ENCODE measurements around the gene SKIDA1.
A peak's percentile ranks its signal among the peaks of the same experiment; 100 is the strongest.

The SKIDA1 gene

GRCh38 chr10:21519941-21520436 is 5.5 kb downstream of the SKIDA1 start:
- Histone ChIP-seq H4K8ac (ENCODE audit: low read depth, low read length) (peak overlapping the region; percentile 100), H2BK15ac (replicated peaks; ENCODE audit: low read depth) (peak overlapping the region; percentile 8), H4K5ac (ENCODE audit: low read length) (no peak overlapping the region), H3K18ac (ENCODE audit: low read length) (peak overlapping the region; percentile 96), H2AK5ac (ENCODE audit: low read length) (no peak overlapping the region), H3K23ac (ENCODE audit: low read length) (no peak overlapping the region), H3K27me3 (ENCODE audit: insufficient read depth, low read length, poor library complexity) (no peaks in the 10 kb centered on the region), H3K79me1 (ENCODE audit: low read length) (no peaks in the 10 kb centered on the region), H3K4me1 (ENCODE audit: control insufficient read depth, low read depth, low read length) (peaks cover 15% of the 10 kb centered on the region), H3K4ac (ENCODE audit: low read depth, low read length) (peak overlapping the region; percentile 36), H3K36me3 (ENCODE audit: control insufficient read depth, insufficient read depth, low read length) (no peaks in the 10 kb centered on the region), H3K56ac (ENCODE audit: low read length) (peak overlapping the region; percentile 63), H2BK120ac (ENCODE audit: low read depth, low read length) (no peak overlapping the region), H3K79me2 (ENCODE audit: control insufficient read depth, insufficient read depth, low read length) (peaks cover 20% of the 10 kb centered on the region), H3K9ac (ENCODE audit: low read length) (peak overlapping the region; percentile 69), H3K4me3 (ENCODE audit: low read length) (no peak overlapping the region), H3K4me2 (ENCODE audit: low read length) (peak overlapping the region; percentile 41), H2BK5ac (ENCODE audit: low read length) (no peak overlapping the region), H3K27ac (ENCODE audit: low read depth, low read length) (no peak overlapping the region)
- DNase-seq, result peak; percentile 58
- WGBS (ENCODE audit: extremely low coverage, insufficient coverage, low lambda C conversion rate), result no CpG with 5 or more reads among the region's 12 CpGs

GRCh38 chr10:21519397-21519933 is 6.0 kb downstream of the SKIDA1 start:
- Histone ChIP-seq H3K4me2 (ENCODE audit: low read length) (peak overlapping the region; percentile 59), H2BK120ac (ENCODE audit: low read depth, low read length) (no peak overlapping the region), H3K79me1 (ENCODE audit: low read length) (no peaks in the 10 kb centered on the region), H3K23ac (ENCODE audit: low read length) (no peak overlapping the region), H3K56ac (ENCODE audit: low read length) (peak overlapping the region; percentile 88), H3K18ac (ENCODE audit: low read length) (peak overlapping the region; percentile 96), H3K4ac (ENCODE audit: low read depth, low read length) (no peak overlapping the region), H3K4me3 (ENCODE audit: low read length) (no peak overlapping the region), H3K36me3 (ENCODE audit: control insufficient read depth, insufficient read depth, low read length) (no peaks in the 10 kb centered on the region), H3K9ac (ENCODE audit: low read length) (peak overlapping the region; percentile 69), H4K5ac (ENCODE audit: low read length) (no peak overlapping the region), H2BK15ac (replicated peaks; ENCODE audit: low read depth) (no peak overlapping the region), H3K4me1 (ENCODE audit: control insufficient read depth, low read depth, low read length) (peaks cover 15% of the 10 kb centered on the region), H2AK5ac (ENCODE audit: low read length) (no peak overlapping the region), H3K79me2 (ENCODE audit: control insufficient read depth, insufficient read depth, low read length) (peaks cover 20% of the 10 kb centered on the region), H3K27me3 (ENCODE audit: insufficient read depth, low read length, poor library complexity) (no peaks in the 10 kb centered on the region), H3K27ac (ENCODE audit: low read depth, low read length) (peak overlapping the region; percentile 33), H4K8ac (ENCODE audit: low read depth, low read length) (peak overlapping the region; percentile 100), H2BK5ac (ENCODE audit: low read length) (no peak overlapping the region)
- no CpG with 5 or more reads among the region's 11 CpGs for WGBS (ENCODE audit: extremely low coverage, insufficient coverage, low lambda C conversion rate)
- no peak for DNase-seq

- H3K18ac ChIP-seq (ENCODE audit: low read length), result peak overlapping the region; percentile 87
- no peak overlapping the region for H2BK5ac ChIP-seq (ENCODE audit: low read length)
- no peak overlapping the region for H4K8ac ChIP-seq (ENCODE audit: low read depth, low read length)
- peak; percentile 44 for DNase-seq
- H3K36me3 ChIP-seq (ENCODE audit: control insufficient read depth, insufficient read depth, low read length), result no peaks in the 10 kb centered on the region
- WGBS (ENCODE audit: extremely low coverage, insufficient coverage, low lambda C conversion rate), result no CpG with 5 or more reads among the region's 16 CpGs
- H3K23ac ChIP-seq (ENCODE audit: low read length), result no peak overlapping the region
- H3K9ac ChIP-seq (ENCODE audit: low read length), result peak overlapping the region; percentile 69
- peak overlapping the region; percentile 59 for H3K4me2 ChIP-seq (ENCODE audit: low read length)
- H4K5ac ChIP-seq (ENCODE audit: low read length), result no peak overlapping the region
- peak overlapping the region; percentile 30 for H3K4me3 ChIP-seq (ENCODE audit: low read length)
- peak overlapping the region; percentile 88 for H3K56ac ChIP-seq (ENCODE audit: low read length)
- H2BK15ac ChIP-seq (replicated peaks; ENCODE audit: low read depth), result no peak overlapping the region
- peak overlapping the region; percentile 33 for H3K27ac ChIP-seq (ENCODE audit: low read depth, low read length)
- H2AK5ac ChIP-seq (ENCODE audit: low read length), result no peak overlapping the region
- H3K79me2 ChIP-seq (ENCODE audit: control insufficient read depth, insufficient read depth, low read length), result peaks cover 21% of the 10 kb centered on the region
- peaks cover 15% of the 10 kb centered on the region for H3K4me1 ChIP-seq (ENCODE audit: control insufficient read depth, low read depth, low read length)
- H3K79me1 ChIP-seq (ENCODE audit: low read length), result no peaks in the 10 kb centered on the region
- no peak overlapping the region for H3K4ac ChIP-seq (ENCODE audit: low read depth, low read length)
- H2BK120ac ChIP-seq (ENCODE audit: low read depth, low read length), result peak overlapping the region; percentile 78
- H3K27me3 ChIP-seq (ENCODE audit: insufficient read depth, low read length, poor library complexity), result no peaks in the 10 kb centered on the region
Measured at GRCh38 chr10:21518641-21519396, 6.7 kb downstream of the SKIDA1 start.

- Histone ChIP-seq H4K5ac (ENCODE audit: low read length) (no peak overlapping the region), H3K4me1 (ENCODE audit: control insufficient read depth, low read depth, low read length) (peaks cover 13% of the 10 kb centered on the region), H3K27ac (ENCODE audit: low read depth, low read length) (peak overlapping the region; percentile 86), H3K23ac (ENCODE audit: low read length) (no peak overlapping the region), H3K4me3 (ENCODE audit: low read length) (peak overlapping the region; percentile 68), H3K36me3 (ENCODE audit: control insufficient read depth, insufficient read depth, low read length) (no peaks in the 10 kb centered on the region), H2AK5ac (ENCODE audit: low read length) (no peak overlapping the region), H4K8ac (ENCODE audit: low read depth, low read length) (no peak overlapping the region), H3K9ac (ENCODE audit: low read length) (peak overlapping the region; percentile 95), H3K27me3 (ENCODE audit: insufficient read depth, low read length, poor library complexity) (no peaks in the 10 kb centered on the region), H2BK5ac (ENCODE audit: low read length) (no peak overlapping the region), H3K79me1 (ENCODE audit: low read length) (no peaks in the 10 kb centered on the region), H3K18ac (ENCODE audit: low read length) (peak overlapping the region; percentile 89), H2BK120ac (ENCODE audit: low read depth, low read length) (no peak overlapping the region), H3K56ac (ENCODE audit: low read length) (peak overlapping the region; percentile 97), H3K4ac (ENCODE audit: low read depth, low read length) (no peak overlapping the region), H3K4me2 (ENCODE audit: low read length) (peak overlapping the region; percentile 88), H2BK15ac (replicated peaks; ENCODE audit: low read depth) (no peak overlapping the region), H3K79me2 (ENCODE audit: control insufficient read depth, insufficient read depth, low read length) (peaks cover 23% of the 10 kb centered on the region)
- WGBS (ENCODE audit: extremely low coverage, insufficient coverage, low lambda C conversion rate), result no CpG with 5 or more reads among the region's 13 CpGs
- DNase-seq, result peak; percentile 45
Measured at GRCh38 chr10:21518149-21518640, 7.3 kb downstream of the SKIDA1 start.

- peaks cover 23% of the 10 kb centered on the region for H3K79me2 ChIP-seq (ENCODE audit: control insufficient read depth, insufficient read depth, low read length)
- no peak overlapping the region for H2AK5ac ChIP-seq (ENCODE audit: low read length)
- H2BK15ac ChIP-seq (replicated peaks; ENCODE audit: low read depth), result no peak overlapping the region
- no peaks in the 10 kb centered on the region for H3K36me3 ChIP-seq (ENCODE audit: control insufficient read depth, insufficient read depth, low read length)
- no peak overlapping the region for H4K8ac ChIP-seq (ENCODE audit: low read depth, low read length)
- H3K18ac ChIP-seq (ENCODE audit: low read length), result peak overlapping the region; percentile 89
- peak overlapping the region; percentile 90 for H2BK5ac ChIP-seq (ENCODE audit: low read length)
- H3K4me1 ChIP-seq (ENCODE audit: control insufficient read depth, low read depth, low read length), result peaks cover 11% of the 10 kb centered on the region
- no CpG with 5 or more reads among the region's 73 CpGs for WGBS (ENCODE audit: extremely low coverage, insufficient coverage, low lambda C conversion rate)
- peak overlapping the region; percentile 64 for H2BK120ac ChIP-seq (ENCODE audit: low read depth, low read length)
- DNase-seq, result peak; percentile 87
- peak overlapping the region; percentile 86 for H3K27ac ChIP-seq (ENCODE audit: low read depth, low read length)
- H3K23ac ChIP-seq (ENCODE audit: low read length), result no peak overlapping the region
- H3K9ac ChIP-seq (ENCODE audit: low read length), result peak overlapping the region; percentile 95
- no peaks in the 10 kb centered on the region for H3K27me3 ChIP-seq (ENCODE audit: insufficient read depth, low read length, poor library complexity)
- peak overlapping the region; percentile 97 for H3K56ac ChIP-seq (ENCODE audit: low read length)
- H3K4me2 ChIP-seq (ENCODE audit: low read length), result peak overlapping the region; percentile 88
- H3K4me3 ChIP-seq (ENCODE audit: low read length), result peak overlapping the region; percentile 68
- H3K4ac ChIP-seq (ENCODE audit: low read depth, low read length), result peak overlapping the region; percentile 96
- H3K79me1 ChIP-seq (ENCODE audit: low read length), result no peaks in the 10 kb centered on the region
- H4K5ac ChIP-seq (ENCODE audit: low read length), result no peak overlapping the region
Measured at GRCh38 chr10:21517134-21518031, 8.1 kb downstream of the SKIDA1 start.

Data from mesendoderm (in vitro differentiated cells).